Osteocyte (in vitro differentiated cells): Measurements from ENCODE around the gene DVL3. TPM values are rescaled to one million over a fixed set of nuclear protein-coding genes. Genes with fewer than 3 reads are reported as not detected.
"Not testable (repeated sequence)": the region's sequence is repeated elsewhere in the genome, so short reads cannot be mapped to it uniquely, and the experiment has no call there.

Experiments used
- DNase-seq: peaks from one replicate; pipeline ENCODE4 v3.0.0; 2021; ENCODE audit warnings: mixed read lengths; ENCODE audit not compliant: unreplicated experiment; ENCODE audit errors: extremely low spot score
- H3K27ac Mint-ChIP-seq: one replicate; pipeline ENCODE4 v1.8.0; 2021; ENCODE audit warnings: mild to moderate bottlenecking, mixed read lengths; ENCODE audit not compliant: unreplicated experiment
- H3K27me3 Mint-ChIP-seq: one replicate; pipeline ENCODE4 v1.8.0; 2021; ENCODE audit warnings: mixed read lengths; ENCODE audit not compliant: unreplicated experiment
- H3K36me3 Mint-ChIP-seq: one replicate; pipeline ENCODE4 v1.8.0; 2021; ENCODE audit warnings: mixed read lengths; ENCODE audit not compliant: unreplicated experiment
- H3K4me1 Mint-ChIP-seq: one replicate; pipeline ENCODE4 v1.8.0; 2021; ENCODE audit warnings: mixed read lengths; ENCODE audit not compliant: unreplicated experiment
- H3K4me3 Mint-ChIP-seq: one replicate; pipeline ENCODE4 v1.8.0; 2021; ENCODE audit warnings: mild to moderate bottlenecking, moderate library complexity, mixed read lengths; ENCODE audit not compliant: unreplicated experiment
- H3K9me3 Mint-ChIP-seq: one replicate; pipeline ENCODE4 v1.8.0; 2021; ENCODE audit warnings: mixed read lengths; ENCODE audit not compliant: unreplicated experiment
- CTCF ChIP-seq: fragments of 200-600 bp; sonication (generic); IDR thresholded peaks from 2 replicates; pipeline ENCODE4 v1.5.0; 2021; ENCODE audit warnings: antibody characterized with exemption, mild to moderate bottlenecking, moderate library complexity
- total RNA-seq: library from RNA; stranded (reverse); gene quantifications from 2 replicates; pipeline ENCODE4 v1.2.1, GENCODE V29; 2021

The DVL3 gene
- total RNA-seq, 1 donor from 2014 or later = 121 TPM

- H3K27ac Mint-ChIP-seq = peak overlapping the region; percentile 74
These were observed 5.3 kb downstream of the DVL3 start for GRCh38 chr3:184160456-184160855.

GRCh38 chr3:184162571-184163070, 7.4 kb downstream of the DVL3 start:
- DNase-seq, H3K27ac Mint-ChIP-seq, H3K27me3 Mint-ChIP-seq, H3K9me3 Mint-ChIP-seq, H3K4me3 Mint-ChIP-seq: not testable (repeated sequence)
- H3K4me1 Mint-ChIP-seq = peaks cover 34% of the 10 kb centered on the region
- H3K36me3 Mint-ChIP-seq = peaks cover 28% of the 10 kb centered on the region

More at GRCh38 chr3:184160456-184160855, 5.3 kb downstream of the DVL3 start:
- peaks cover 38% of the 10 kb centered on the region for H3K4me1 Mint-ChIP-seq
- no peaks in the 10 kb centered on the region for H3K9me3 Mint-ChIP-seq
- no peak for DNase-seq
- no peak overlapping the region for H3K4me3 Mint-ChIP-seq
- TF ChIP-seq CTCF = no peak
- H3K27me3 Mint-ChIP-seq = no peaks in the 10 kb centered on the region
- peaks cover 22% of the 10 kb centered on the region for H3K36me3 Mint-ChIP-seq

- peaks cover 30% of the 10 kb centered on the region for H3K36me3 Mint-ChIP-seq
- H3K4me3 Mint-ChIP-seq = no peak overlapping the region
- H3K9me3 Mint-ChIP-seq = no peaks in the 10 kb centered on the region
- peaks cover 41% of the 10 kb centered on the region for H3K4me1 Mint-ChIP-seq
- DNase-seq = no peak
- H3K27me3 Mint-ChIP-seq = no peaks in the 10 kb centered on the region
- H3K27ac Mint-ChIP-seq = no peak overlapping the region
- TF ChIP-seq CTCF = no peak
These were observed 9.6 kb downstream of the DVL3 start for GRCh38 chr3:184164648-184165330.

GRCh38 chr3:184165543-184165942, 10.4 kb downstream of the DVL3 start:
- no peaks in the 10 kb centered on the region for H3K9me3 Mint-ChIP-seq

GRCh38 chr3:184166671-184167070, 11.5 kb downstream of the DVL3 start:
- Mint-ChIP-seq H3K27me3 (no peaks in the 10 kb centered on the region), H3K4me1 (peaks cover 36% of the 10 kb centered on the region), H3K9me3 (no peaks in the 10 kb centered on the region), H3K4me3 (no peak overlapping the region), H3K36me3 (peaks cover 39% of the 10 kb centered on the region), H3K27ac (no peak overlapping the region)
- TF ChIP-seq CTCF = no peak
- DNase-seq = no peak

More at GRCh38 chr3:184165543-184165942, 10.4 kb downstream of the DVL3 start:
- Mint-ChIP-seq H3K4me1 (peaks cover 35% of the 10 kb centered on the region), H3K27ac (no peak overlapping the region), H3K27me3 (no peaks in the 10 kb centered on the region), H3K4me3 (no peak overlapping the region), H3K36me3 (peaks cover 30% of the 10 kb centered on the region)
- DNase-seq = no peak
- TF ChIP-seq CTCF = no peak
